ENCODE results near the gene MPV17L2.

MPV17L2 gene

GRCh38 chr19:18160971-18161635 lies 31.9 kb upstream of the MPV17L2 start:
- DNase-seq (ENCODE audit: low read depth): peak; percentile 57
- H3K4me3 ChIP-seq (replicated peaks; ENCODE audit: low read depth, low read length): peak overlapping the region; percentile 10

GRCh38 chr19:18161636-18162002 lies 31.4 kb upstream of the MPV17L2 start:
- H3K4me3 ChIP-seq (replicated peaks; ENCODE audit: low read depth, low read length): peak overlapping the region; percentile 3
- no peak for TF ChIP-seq CTCF (IDR thresholded peaks at IDR 0.05; ENCODE audit: low read length, missing control alignments)
- no peak for DNase-seq (ENCODE audit: low read depth)

More at GRCh38 chr19:18160971-18161635, 31.9 kb upstream of the MPV17L2 start:
- TF ChIP-seq CTCF (IDR thresholded peaks at IDR 0.05; ENCODE audit: low read length, missing control alignments): no peak

GRCh38 chr19:18164072-18164471 lies 28.9 kb upstream of the MPV17L2 start:
- DNase-seq (ENCODE audit: low read depth): no peak
- no peak for TF ChIP-seq CTCF (IDR thresholded peaks at IDR 0.05; ENCODE audit: low read length, missing control alignments)
- H3K4me3 ChIP-seq (replicated peaks; ENCODE audit: low read depth, low read length): no peak overlapping the region

GRCh38 chr19:18165794-18166544 lies 27.0 kb upstream of the MPV17L2 start:
- DNase-seq (ENCODE audit: low read depth): no peak
- no peak for TF ChIP-seq CTCF (IDR thresholded peaks at IDR 0.05; ENCODE audit: low read length, missing control alignments)
- H3K4me3 ChIP-seq (replicated peaks; ENCODE audit: low read depth, low read length): no peak overlapping the region

GRCh38 chr19:18167011-18167410 lies 26.0 kb upstream of the MPV17L2 start:
- no peak overlapping the region for H3K4me3 ChIP-seq (replicated peaks; ENCODE audit: low read depth, low read length)
- TF ChIP-seq CTCF (IDR thresholded peaks at IDR 0.05; ENCODE audit: low read length, missing control alignments): no peak
- DNase-seq (ENCODE audit: low read depth): no peak

GRCh38 chr19:18167975-18168645 lies 24.9 kb upstream of the MPV17L2 start:
- no peak overlapping the region for H3K4me3 ChIP-seq (replicated peaks; ENCODE audit: low read depth, low read length)
- TF ChIP-seq CTCF (IDR thresholded peaks at IDR 0.05; ENCODE audit: low read length, missing control alignments): peak; percentile 67
- peak; percentile 40 for DNase-seq (ENCODE audit: low read depth)
